Measurements from ENCODE around the gene RETREG1. TPM values are rescaled to one million over a fixed set of nuclear protein-coding genes. Genes with fewer than 3 reads are reported as not detected.

Gene RETREG1
- total RNA-seq, 1 donor from 2014 or later: 8.3 TPM

GRCh38 chr5:16595881-16596580 is 20.8 kb downstream of the RETREG1 start:
- H3K36me3 Mint-ChIP-seq: no peaks in the 10 kb centered on the region
- no peaks in the 10 kb centered on the region for H3K27me3 Mint-ChIP-seq (ENCODE audit: low read depth)
- DNase-seq (ENCODE audit: low spot score in 2 of 2, unreplicated experiment in 2 of 2): no peak
- H3K4me1 Mint-ChIP-seq: no peaks in the 10 kb centered on the region
- TF ChIP-seq CTCF (IDR thresholded peaks at IDR 0.05; ENCODE audit: unreplicated experiment): no peak
- H3K27ac Mint-ChIP-seq: no peak overlapping the region
- no peaks in the 10 kb centered on the region for H3K9me3 Mint-ChIP-seq
- H3K4me3 Mint-ChIP-seq: no peak overlapping the region

- Mint-ChIP-seq H3K9me3 (no peaks in the 10 kb centered on the region), H3K36me3 (no peaks in the 10 kb centered on the region), H3K27me3 (ENCODE audit: low read depth) (no peaks in the 10 kb centered on the region), H3K4me1 (no peaks in the 10 kb centered on the region), H3K4me3 (no peak overlapping the region), H3K27ac (no peak overlapping the region)
- no peak for DNase-seq (ENCODE audit: low spot score in 2 of 2, unreplicated experiment in 2 of 2)
- no peak for TF ChIP-seq CTCF (IDR thresholded peaks at IDR 0.05; ENCODE audit: unreplicated experiment)
These were observed 23.2 kb downstream of the RETREG1 start for GRCh38 chr5:16593628-16594027.

- Mint-ChIP-seq H3K4me3 (no peak overlapping the region), H3K4me1 (no peaks in the 10 kb centered on the region), H3K9me3 (no peaks in the 10 kb centered on the region), H3K36me3 (no peaks in the 10 kb centered on the region), H3K27me3 (ENCODE audit: low read depth) (no peaks in the 10 kb centered on the region), H3K27ac (no peak overlapping the region)
- no peak for TF ChIP-seq CTCF (IDR thresholded peaks at IDR 0.05; ENCODE audit: unreplicated experiment)
- DNase-seq (ENCODE audit: low spot score in 2 of 2, unreplicated experiment in 2 of 2): no peak
These were observed 23.8 kb downstream of the RETREG1 start for GRCh38 chr5:16593013-16593412.

GRCh38 chr5:16592255-16592654 is 24.5 kb downstream of the RETREG1 start:
- Mint-ChIP-seq H3K9me3 (no peaks in the 10 kb centered on the region), H3K4me3 (no peak overlapping the region), H3K4me1 (no peaks in the 10 kb centered on the region), H3K27ac (no peak overlapping the region), H3K27me3 (ENCODE audit: low read depth) (no peaks in the 10 kb centered on the region), H3K36me3 (peaks cover 3% of the 10 kb centered on the region)
- DNase-seq (ENCODE audit: low spot score in 2 of 2, unreplicated experiment in 2 of 2): no peak
- TF ChIP-seq CTCF (IDR thresholded peaks at IDR 0.05; ENCODE audit: unreplicated experiment): no peak

GRCh38 chr5:16590685-16591084 is 26.1 kb downstream of the RETREG1 start:
- no peak overlapping the region for H3K4me3 Mint-ChIP-seq
- no peaks in the 10 kb centered on the region for H3K4me1 Mint-ChIP-seq
- peaks cover 5% of the 10 kb centered on the region for H3K9me3 Mint-ChIP-seq
- TF ChIP-seq CTCF (IDR thresholded peaks at IDR 0.05; ENCODE audit: unreplicated experiment): no peak
- no peak overlapping the region for H3K27ac Mint-ChIP-seq
- no peaks in the 10 kb centered on the region for H3K27me3 Mint-ChIP-seq (ENCODE audit: low read depth)
- peaks cover 5% of the 10 kb centered on the region for H3K36me3 Mint-ChIP-seq
- DNase-seq (ENCODE audit: low spot score in 2 of 2, unreplicated experiment in 2 of 2): no peak

Data from mesothelial cell of epicardium (in vitro differentiated cells).